Measurements from ENCODE around the gene KCNK10.

- TF ChIP-seq CTCF (conservative IDR thresholded peaks at IDR 0.05; ENCODE audit: low read length) = no peak
- TF ChIP-seq EZH2phosphoT487 (IDR thresholded peaks at IDR 0.05; ENCODE audit: borderline replicate concordance) = no peak
These were observed 50.4 kb downstream of the KCNK10 start for GRCh38 chr14:88272390-88273269.
